ENCODE data around the gene PDIA5.

PDIA5 gene

DNA sequence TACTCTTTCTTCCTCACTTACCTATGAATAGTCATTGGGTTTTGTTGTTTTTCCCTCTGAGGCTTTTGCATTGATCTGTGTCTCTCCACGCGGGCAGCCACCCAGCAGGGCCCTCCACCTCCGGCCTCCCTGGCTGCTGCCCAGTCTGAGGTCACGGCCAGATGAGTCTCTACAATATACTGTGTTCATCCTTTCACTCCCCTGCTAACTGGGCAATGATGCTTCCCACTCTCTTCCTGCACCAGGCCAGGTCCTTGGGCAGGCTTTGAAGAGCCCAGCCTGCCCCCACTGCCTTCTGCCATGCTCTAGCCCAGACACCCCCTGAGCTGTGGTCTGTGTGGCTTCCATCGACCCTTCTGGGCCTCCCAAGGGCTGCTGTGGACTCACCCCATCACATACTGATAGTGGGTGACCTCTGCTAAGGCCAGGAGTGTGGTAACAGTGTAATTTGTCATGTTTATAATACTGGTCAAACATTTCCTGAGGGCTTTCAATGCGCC, 18.0 kb downstream of the PDIA5 start:
- Histone ChIP-seq H3K9me3 (ENCODE audit: insufficient read depth, low read depth, low read length) (no peaks in the 10 kb centered on the region), H3K27me3 (ENCODE audit: insufficient read depth, low read length, poor library complexity, severe bottlenecking) (no peaks in the 10 kb centered on the region), H2AFZ (ENCODE audit: low read length) (no peak overlapping the region), H4K20me1 (ENCODE audit: insufficient read depth, low read length, poor library complexity, severe bottlenecking) (peaks cover 9% of the 10 kb centered on the region), H3K4me3 (ENCODE audit: low read length, poor library complexity, severe bottlenecking) (peak overlapping the region; percentile 69), H3K36me3 (ENCODE audit: insufficient read depth, low read length) (peaks cover 11% of the 10 kb centered on the region; the same call in 1 of the 2 replicates), H3K4me1 (ENCODE audit: insufficient read depth, low read length, poor library complexity, severe bottlenecking) (peaks cover 86% of the 10 kb centered on the region), H3K9ac (ENCODE audit: low read depth, low read length, poor library complexity, severe bottlenecking) (peak overlapping the region; percentile 72), H3K79me2 (ENCODE audit: insufficient read depth, low read length) (peaks cover 88% of the 10 kb centered on the region), H3K9me2 (replicated peaks; ENCODE audit: low read depth, low read length) (no peaks in the 10 kb centered on the region), H3K4me2 (ENCODE audit: low read depth, low read length, poor library complexity, severe bottlenecking) (peak overlapping the region; percentile 88), H3F3A (ENCODE audit: low read depth) (peaks cover 11% of the 10 kb centered on the region; the same call in 1 of the 2 replicates)
- TF ChIP-seq, protein P1, sequence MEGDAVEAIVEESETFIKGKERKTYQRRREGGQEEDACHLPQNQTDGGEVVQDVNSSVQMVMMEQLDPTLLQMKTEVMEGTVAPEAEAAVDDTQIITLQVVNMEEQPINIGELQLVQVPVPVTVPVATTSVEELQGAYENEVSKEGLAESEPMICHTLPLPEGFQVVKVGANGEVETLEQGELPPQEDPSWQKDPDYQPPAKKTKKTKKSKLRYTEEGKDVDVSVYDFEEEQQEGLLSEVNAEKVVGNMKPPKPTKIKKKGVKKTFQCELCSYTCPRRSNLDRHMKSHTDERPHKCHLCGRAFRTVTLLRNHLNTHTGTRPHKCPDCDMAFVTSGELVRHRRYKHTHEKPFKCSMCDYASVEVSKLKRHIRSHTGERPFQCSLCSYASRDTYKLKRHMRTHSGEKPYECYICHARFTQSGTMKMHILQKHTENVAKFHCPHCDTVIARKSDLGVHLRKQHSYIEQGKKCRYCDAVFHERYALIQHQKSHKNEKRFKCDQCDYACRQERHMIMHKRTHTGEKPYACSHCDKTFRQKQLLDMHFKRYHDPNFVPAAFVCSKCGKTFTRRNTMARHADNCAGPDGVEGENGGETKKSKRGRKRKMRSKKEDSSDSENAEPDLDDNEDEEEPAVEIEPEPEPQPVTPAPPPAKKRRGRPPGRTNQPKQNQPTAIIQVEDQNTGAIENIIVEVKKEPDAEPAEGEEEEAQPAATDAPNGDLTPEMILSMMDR (conservative IDR thresholded peaks at IDR 0.05; ENCODE audit: low read length) = no peak
- no peak for TF ChIP-seq EZH2phosphoT487 (IDR thresholded peaks at IDR 0.05; ENCODE audit: borderline replicate concordance)

DNA sequence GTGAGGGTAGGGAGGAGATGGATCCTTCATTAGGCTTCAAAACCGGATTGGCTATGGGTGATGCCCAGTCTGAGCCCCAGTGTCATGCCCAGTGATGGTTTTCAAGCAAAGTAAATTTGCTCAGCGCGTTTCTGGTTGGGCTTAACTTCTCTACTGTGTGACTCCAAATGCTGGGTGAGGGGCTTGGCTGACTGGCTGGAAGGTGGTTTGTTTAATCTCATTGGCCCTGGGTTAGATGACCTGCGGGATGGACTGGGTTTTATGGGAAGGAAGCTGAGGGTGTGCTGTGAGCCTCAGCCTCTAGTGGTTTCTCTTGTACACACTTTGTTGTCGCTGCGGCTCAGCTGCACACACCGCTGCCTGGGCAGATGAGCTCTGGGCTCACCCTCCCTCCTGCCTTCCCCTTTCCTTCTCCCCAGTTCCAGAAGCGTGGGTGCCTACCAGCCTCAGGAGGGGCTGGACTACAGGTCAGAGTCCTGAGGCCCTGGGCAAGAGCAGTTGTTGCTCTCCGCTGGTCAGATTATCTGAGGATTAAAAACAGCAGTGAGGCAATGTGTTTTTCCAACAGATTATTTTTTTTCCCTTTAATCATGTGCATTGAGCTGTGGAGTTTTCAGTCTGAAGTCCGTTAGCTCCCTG, 18.6 kb downstream of the PDIA5 start:
- Histone ChIP-seq H3K27me3 (ENCODE audit: insufficient read depth, low read length, poor library complexity, severe bottlenecking) (no peaks in the 10 kb centered on the region), H3K36me3 (ENCODE audit: insufficient read depth, low read length) (peaks cover 17% of the 10 kb centered on the region; the same call in 1 of the 2 replicates), H3K9ac (ENCODE audit: low read depth, low read length, poor library complexity, severe bottlenecking) (peak overlapping the region; percentile 73), H3K79me2 (ENCODE audit: insufficient read depth, low read length) (peaks cover 88% of the 10 kb centered on the region), H4K20me1 (ENCODE audit: insufficient read depth, low read length, poor library complexity, severe bottlenecking) (peaks cover 12% of the 10 kb centered on the region), H3K4me1 (ENCODE audit: insufficient read depth, low read length, poor library complexity, severe bottlenecking) (peaks cover 86% of the 10 kb centered on the region), H3K9me2 (replicated peaks; ENCODE audit: low read depth, low read length) (no peaks in the 10 kb centered on the region), H3K4me3 (ENCODE audit: low read length, poor library complexity, severe bottlenecking) (peak overlapping the region; percentile 69), H3K9me3 (ENCODE audit: insufficient read depth, low read depth, low read length) (no peaks in the 10 kb centered on the region), H3K4me2 (ENCODE audit: low read depth, low read length, poor library complexity, severe bottlenecking) (peak overlapping the region; percentile 88), H2AFZ (ENCODE audit: low read length) (no peak overlapping the region), H3F3A (ENCODE audit: low read depth) (peaks cover 11% of the 10 kb centered on the region; the same call in 1 of the 2 replicates)
- TF ChIP-seq EZH2phosphoT487 (IDR thresholded peaks at IDR 0.05; ENCODE audit: borderline replicate concordance) = no peak
- TF ChIP-seq, protein P1 (conservative IDR thresholded peaks at IDR 0.05; ENCODE audit: low read length) = peak; percentile 38

DNA sequence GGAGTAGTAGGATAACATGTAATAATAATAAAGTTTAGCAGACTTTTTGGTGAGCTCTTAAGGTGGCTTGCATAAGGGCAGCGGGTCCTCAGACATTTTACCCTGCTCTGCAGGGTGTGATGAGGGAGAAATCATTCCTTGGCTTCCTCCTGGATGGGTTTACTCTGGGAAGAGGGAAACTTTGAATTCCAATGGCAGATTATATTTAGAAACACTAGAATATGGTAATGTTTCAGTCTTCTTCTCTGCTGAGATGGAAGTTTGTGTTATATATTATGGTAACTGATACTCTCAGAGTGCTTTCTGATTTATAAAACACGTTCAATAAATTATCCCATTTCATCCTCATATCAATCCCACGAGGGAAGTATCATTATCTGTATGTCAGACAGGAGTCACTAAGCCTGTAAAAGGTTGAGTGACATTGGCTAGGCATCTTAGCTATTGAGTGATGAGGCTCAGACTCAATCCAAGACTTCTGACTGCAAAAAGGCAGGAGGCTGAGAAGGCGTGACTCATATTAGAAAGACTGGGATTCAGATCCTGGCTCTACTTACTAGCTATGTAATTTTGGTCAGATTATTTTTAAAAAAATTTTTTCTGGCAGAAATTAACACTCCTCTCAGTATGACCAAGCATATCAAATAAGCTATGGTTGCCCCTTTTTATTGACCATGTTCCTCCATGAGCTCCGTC, 19.3 kb downstream of the PDIA5 start:
- H3K27me3 ChIP-seq (ENCODE audit: insufficient read depth, low read length, poor library complexity, severe bottlenecking) = no peaks in the 10 kb centered on the region

More for the DNA sequence above, 19.3 kb downstream of the PDIA5 start:
- Histone ChIP-seq H3K36me3 (ENCODE audit: insufficient read depth, low read length) (peaks cover 21% of the 10 kb centered on the region; the same call in 1 of the 2 replicates), H4K20me1 (ENCODE audit: insufficient read depth, low read length, poor library complexity, severe bottlenecking) (peaks cover 12% of the 10 kb centered on the region), H3K9me2 (replicated peaks; ENCODE audit: low read depth, low read length) (no peaks in the 10 kb centered on the region), H3K79me2 (ENCODE audit: insufficient read depth, low read length) (peaks cover 87% of the 10 kb centered on the region), H3K9ac (ENCODE audit: low read depth, low read length, poor library complexity, severe bottlenecking) (peak overlapping the region; percentile 73), H3K4me1 (ENCODE audit: insufficient read depth, low read length, poor library complexity, severe bottlenecking) (peaks cover 86% of the 10 kb centered on the region), H3K4me2 (ENCODE audit: low read depth, low read length, poor library complexity, severe bottlenecking) (peak overlapping the region; percentile 88), H3F3A (ENCODE audit: low read depth) (peaks cover 11% of the 10 kb centered on the region; the same call in 1 of the 2 replicates), H2AFZ (ENCODE audit: low read length) (no peak overlapping the region), H3K9me3 (ENCODE audit: insufficient read depth, low read depth, low read length) (no peaks in the 10 kb centered on the region), H3K4me3 (ENCODE audit: low read length, poor library complexity, severe bottlenecking) (peak overlapping the region; percentile 69)
- TF ChIP-seq, protein P1 (conservative IDR thresholded peaks at IDR 0.05; ENCODE audit: low read length) = no peak
- no peak for TF ChIP-seq EZH2phosphoT487 (IDR thresholded peaks at IDR 0.05; ENCODE audit: borderline replicate concordance)

All from Loucy (cell line).